Measurements from ENCODE around the gene SETDB1.

- TF ChIP-seq EP300 (conservative IDR thresholded peaks at IDR 0.05; ENCODE audit: poor library complexity, severe bottlenecking) (no peak), CTCF (IDR thresholded peaks at IDR 0.05; ENCODE audit: poor library complexity, severe bottlenecking) (no peak)
Observed at GRCh38 chr1:151001602-151002001, 75.4 kb downstream of the SETDB1 start.

Measured in neural cell (in vitro differentiated cells).